ENCODE results near the gene CXCR5.

CXCR5 gene

GRCh38 chr11:118913411-118914125 is 29.9 kb downstream of the CXCR5 start:
- CTCF ChIA-PET, result interaction anchor here (1.2 kb wide), 1 partner anchor 121 kb away, joined by 3 read pairs; no protein-coding TSS in a partner anchor
- POLR2A ChIA-PET, result interaction anchor here (1.0 to 2.8 kb wide), 2 partner anchors 15 to 19 kb away, joined by 3 to 12 read pairs; no protein-coding TSS in a partner anchor
- TF ChIP-seq CTCF (IDR thresholded peaks at IDR 0.05; ENCODE audit: insufficient read depth, low read length, missing control alignments), result no peak
- no peak for DNase-seq (ENCODE audit: low read depth, low spot score)
- H3K4me3 ChIP-seq (ENCODE audit: low read depth, low read length), result no peak overlapping the region

DNA sequence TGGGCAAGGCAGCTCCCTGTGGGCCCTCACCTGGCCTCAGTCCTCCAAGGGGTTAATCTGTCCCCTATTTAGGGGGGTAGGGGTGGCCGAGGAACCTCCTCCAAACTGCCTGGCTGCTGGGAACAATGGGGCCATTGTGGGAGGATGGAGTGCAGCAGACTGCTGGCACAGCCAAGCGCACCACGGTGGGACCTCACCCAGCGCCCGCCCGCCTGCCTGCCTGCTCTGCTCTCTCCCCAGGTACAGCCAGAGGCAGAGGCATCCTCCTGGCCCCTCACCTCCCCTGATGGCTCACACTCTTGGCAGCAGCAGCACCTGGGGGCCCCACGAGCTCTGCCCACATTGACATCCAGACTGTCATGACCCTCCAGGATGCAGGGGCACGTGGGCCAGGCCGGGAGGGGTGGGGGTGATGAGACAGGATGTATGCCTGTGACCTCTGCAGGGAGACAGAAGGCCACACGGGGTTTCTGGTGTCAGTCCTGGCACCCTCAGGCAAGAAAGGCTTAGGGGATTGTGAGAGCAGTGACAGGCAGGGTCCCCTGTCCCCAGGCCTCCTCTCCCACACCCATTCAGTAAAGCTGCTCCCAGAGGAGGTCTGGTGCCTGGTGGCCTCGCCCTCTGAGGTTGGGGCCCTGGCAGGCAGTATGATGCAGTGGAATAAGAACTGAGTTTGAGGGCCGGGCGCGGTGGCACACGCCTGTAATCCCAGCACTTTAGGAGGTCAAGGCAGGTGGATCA is 30.7 kb downstream of the CXCR5 start:
- CTCF ChIA-PET, result interaction anchor here (1.1 to 1.2 kb wide), 2 partner anchors 42 to 122 kb away, joined by 3 read pairs; partner anchors contain the start of gene UPK2
- POLR2A ChIA-PET, result interaction anchor here (1.0 to 2.8 kb wide), 2 partner anchors 14 to 19 kb away, joined by 3 to 12 read pairs; no protein-coding TSS in a partner anchor
- TF ChIP-seq CTCF (IDR thresholded peaks at IDR 0.05; ENCODE audit: insufficient read depth, low read length, missing control alignments), result no peak
- H3K4me3 ChIP-seq (ENCODE audit: low read depth, low read length), result no peak overlapping the region
- DNase-seq (ENCODE audit: low read depth, low spot score), result no peak

DNA sequence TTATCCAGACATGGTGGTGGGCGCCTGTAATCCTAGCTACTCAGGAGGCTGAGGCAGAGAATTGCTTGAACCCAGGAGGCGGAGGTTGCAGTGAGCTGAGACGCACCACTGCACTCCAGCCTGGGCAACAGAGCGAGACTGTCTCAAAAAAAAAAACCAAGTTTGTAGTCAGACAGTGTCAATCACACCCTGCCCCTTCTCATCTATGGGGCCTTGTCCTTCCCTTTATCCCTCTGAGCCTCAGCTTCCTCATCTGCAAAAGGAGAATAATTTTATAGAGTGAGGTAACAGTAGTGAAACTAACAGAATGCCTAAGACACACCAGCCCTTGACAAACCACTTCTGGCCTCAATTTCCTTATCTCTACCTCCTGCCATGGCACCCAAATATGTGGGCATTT is 31.3 kb downstream of the CXCR5 start:
- DNase-seq (ENCODE audit: low read depth, low spot score), result no peak
- CTCF ChIA-PET, result interaction anchor here (1.1 to 1.2 kb wide), 2 partner anchors 42 to 123 kb away, joined by 3 read pairs; partner anchors contain the start of gene UPK2
- TF ChIP-seq CTCF (IDR thresholded peaks at IDR 0.05; ENCODE audit: insufficient read depth, low read length, missing control alignments), result no peak
- H3K4me3 ChIP-seq (ENCODE audit: low read depth, low read length), result no peak overlapping the region
- POLR2A ChIA-PET, result no interaction called here

DNA sequence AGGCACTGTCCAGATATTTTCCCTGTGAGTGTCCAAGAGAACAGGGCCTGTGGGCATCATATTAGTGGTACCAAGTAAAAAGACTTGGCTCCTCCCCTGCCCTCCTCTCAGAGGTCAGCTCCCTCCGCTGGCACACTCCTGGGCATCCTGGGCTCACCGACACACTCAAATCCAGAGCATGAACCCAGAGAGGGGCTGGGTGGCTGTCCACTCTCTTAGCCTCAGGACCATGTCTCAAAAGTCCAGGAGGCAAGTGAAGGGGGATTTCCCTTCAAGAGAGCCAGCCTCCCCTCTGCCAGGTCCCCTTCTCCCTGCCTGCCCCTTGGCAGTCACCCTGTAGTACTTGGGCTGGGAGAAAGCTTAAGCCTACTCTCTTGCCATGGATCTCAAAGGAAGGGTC is 31.7 kb downstream of the CXCR5 start:
- DNase-seq (ENCODE audit: low read depth, low spot score), result no peak
- CTCF ChIA-PET, result interaction anchor here (1.1 kb wide), 1 partner anchor 41 kb away, joined by 3 read pairs; the partner anchor contains the start of gene UPK2
- no peak overlapping the region for H3K4me3 ChIP-seq (ENCODE audit: low read depth, low read length)
- no peak for TF ChIP-seq CTCF (IDR thresholded peaks at IDR 0.05; ENCODE audit: insufficient read depth, low read length, missing control alignments)
- POLR2A ChIA-PET, result interaction anchor here (0.9 kb wide), 1 partner anchor 21 kb away, joined by 3 read pairs; no protein-coding TSS in a partner anchor

DNA sequence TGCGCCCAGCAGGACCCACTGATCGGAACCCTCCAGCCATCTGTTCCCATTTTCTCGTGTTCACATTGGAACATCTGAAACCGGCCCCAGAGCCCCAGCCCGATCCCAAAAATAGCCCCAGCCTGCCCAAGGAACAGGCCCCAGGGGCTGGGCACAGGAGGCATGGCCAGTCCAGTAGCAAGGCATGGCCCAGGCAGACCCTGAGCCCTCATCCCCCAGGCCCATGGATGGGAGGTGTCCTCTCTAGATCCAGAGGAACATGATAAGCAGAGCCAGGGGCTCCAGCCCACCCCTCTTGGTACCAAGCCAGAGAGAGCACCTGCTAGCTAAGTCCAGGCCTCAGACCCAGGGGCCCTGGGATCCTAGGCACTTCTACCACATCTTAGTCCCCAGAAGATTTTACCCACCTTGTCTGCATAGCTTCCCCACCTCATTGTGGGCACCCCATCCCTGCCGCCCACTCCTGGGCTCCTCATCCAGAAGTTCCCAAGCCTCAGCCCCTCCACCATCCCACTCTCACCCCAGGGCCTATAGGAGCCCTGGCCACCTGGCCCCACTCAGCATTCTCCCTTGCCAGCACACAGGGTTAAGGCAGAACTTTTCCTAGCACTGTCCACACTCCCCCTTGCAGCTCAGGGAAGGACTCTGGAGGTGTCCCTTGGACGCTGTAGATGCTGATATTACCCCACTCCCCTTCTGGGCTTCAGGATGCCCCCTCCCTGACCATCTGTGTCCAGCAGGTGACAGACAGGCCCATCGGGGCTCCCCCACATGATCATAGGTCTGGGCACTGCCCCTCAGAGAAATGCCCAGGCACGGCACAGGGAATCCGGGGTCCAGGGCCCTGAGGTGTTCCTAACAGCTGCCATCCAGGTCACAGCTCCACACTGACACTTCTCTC is 32.5 kb downstream of the CXCR5 start:
- peak overlapping the region; percentile 13 for H3K4me3 ChIP-seq (ENCODE audit: low read depth, low read length)
- no peak for DNase-seq (ENCODE audit: low read depth, low spot score)
- CTCF ChIA-PET, result interaction anchor here (0.8 to 1.1 kb wide), 3 partner anchors 10 to 228 kb away, joined by 3 to 4 read pairs (median 3); partner anchors contain the start of gene UPK2
- POLR2A ChIA-PET, result interaction anchor here (0.9 to 1.3 kb wide), 4 partner anchors 10 to 128 kb away, joined by 3 to 11 read pairs (median 3); partner anchors contain the start of gene BCL9L
- no peak for TF ChIP-seq CTCF (IDR thresholded peaks at IDR 0.05; ENCODE audit: insufficient read depth, low read length, missing control alignments)
